ENCODE results near the gene TRANK1. TPM values are rescaled to one million over a fixed set of nuclear protein-coding genes. Genes with fewer than 3 reads are reported as not detected.
A peak's percentile ranks its signal among the peaks of the same experiment; 100 is the strongest.

TRANK1 gene
- total RNA-seq, 1 experiment from 2014 or later = 1.1 TPM

DNA sequence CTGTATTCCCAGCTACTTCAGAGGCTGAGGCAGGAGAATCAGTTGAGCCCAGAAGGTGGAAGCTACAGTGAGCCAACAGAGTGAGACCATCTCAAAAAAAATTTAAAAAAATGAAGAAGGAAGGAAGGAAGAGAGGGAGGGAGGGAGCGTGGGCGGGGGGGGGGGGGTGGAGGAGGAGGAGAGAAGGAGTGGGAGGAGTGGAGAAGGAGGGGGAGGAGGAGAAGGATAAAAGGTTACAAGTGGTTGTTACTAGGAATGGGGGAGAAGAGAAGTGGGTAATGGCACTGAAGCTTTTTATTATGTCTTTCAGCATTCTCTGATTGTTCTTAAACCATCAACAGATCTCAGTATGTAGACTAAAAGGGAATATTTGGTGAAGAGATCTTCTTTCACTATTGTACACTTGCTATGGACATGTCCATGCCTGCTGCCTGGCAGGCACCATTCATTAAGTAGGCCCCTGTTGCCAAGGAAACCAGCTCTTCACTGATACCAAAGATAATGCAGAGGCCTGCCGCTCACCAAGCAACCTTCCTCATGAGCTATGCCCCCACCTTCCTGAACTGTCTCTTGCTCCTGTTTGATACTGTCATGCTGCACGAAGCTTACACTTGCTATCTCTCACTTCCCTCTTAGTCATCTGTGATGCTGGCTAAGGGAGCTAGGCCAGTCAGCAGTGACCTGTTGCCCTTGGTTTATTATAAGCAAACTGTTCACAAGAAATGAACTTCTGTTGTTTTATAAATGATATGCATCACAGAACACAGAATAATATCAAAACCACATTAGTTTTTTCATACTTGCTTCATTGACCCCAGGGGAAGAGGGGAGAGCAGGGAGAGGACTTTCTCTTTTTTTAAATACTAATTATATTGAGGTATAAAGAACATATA, 24.9 kb upstream of the TRANK1 start:
- no peaks in the 10 kb centered on the region for H3K36me3 ChIP-seq (ENCODE audit: control insufficient read depth in 1 of 2, insufficient read depth in 2 of 2, low read length in 2 of 2)
- H2AFZ ChIP-seq (ENCODE audit: low read depth, low read length, poor library complexity, severe bottlenecking) = no peak overlapping the region
- no peaks in the 10 kb centered on the region for H3K79me2 ChIP-seq (ENCODE audit: insufficient read depth, low read length)
- no peak overlapping the region for H3K9ac ChIP-seq (ENCODE audit: low read length)
- no peaks in the 10 kb centered on the region for H3K9me2 ChIP-seq (ENCODE audit: insufficient read depth)
- no peak overlapping the region for H3K27ac ChIP-seq (ENCODE audit: low read depth, low read length)
- peaks cover 0 to 17% of the 10 kb centered on the region in 2 experiments; a peak in 3 of 4 replicates for H3K4me1 ChIP-seq (ENCODE audit: control insufficient read depth in 1 of 2, insufficient read depth in 2 of 2, low read length in 2 of 2)
- DNase-seq (ENCODE audit: low read depth, low spot score) (no peak), ATAC-seq (peak; percentile 64)
- ChIA-PET RAD21 (ENCODE audit: low non-redundant PET in 1 of 2, low total read pairs in 2 of 2, uncharacterized antibody in 2 of 2, unreplicated experiment in 2 of 2) (no interaction called here), POLR2A (interaction anchor here (1.0 kb wide), 1 partner anchor 23 kb away, joined by 4 read pairs; the partner anchor contains the start of genes EPM2AIP1 and MLH1), CTCF (interaction anchor here (1.4 kb wide), 1 partner anchor 11 kb away, joined by 7 read pairs; no protein-coding TSS in a partner anchor)
- intact Hi-C loops (cut with micrococcal nuclease) = no loop called here
- H3K4me2 ChIP-seq (ENCODE audit: low read length) = 0 out of 2 replicates have a peak overlapping the region, but pooled peaks have one; percentile 20
- H3K4me3 ChIP-seq (replicated peaks in 1 of 2; ENCODE audit: low read depth in 1 of 2, low read length in 2 of 2) = no peak overlapping the region
- no peaks in the 10 kb centered on the region for H3K9me3 ChIP-seq (ENCODE audit: control insufficient read depth in 1 of 2, insufficient read depth in 1 of 2, low read depth in 1 of 2, low read length in 2 of 2)
- no peaks in the 10 kb centered on the region for H4K20me1 ChIP-seq (ENCODE audit: insufficient read depth)
- TF ChIP-seq SIN3A (IDR thresholded peaks at IDR 0.05; ENCODE audit: low read depth) (no peak), ZFX (IDR thresholded peaks at IDR 0.05) (no peak), EZH2phosphoT487 (IDR thresholded peaks at IDR 0.05; ENCODE audit: borderline replicate concordance) (no peak), CEBPB (IDR thresholded peaks at IDR 0.05; ENCODE audit: low read depth) (no peak), EZH2 (IDR thresholded peaks at IDR 0.05) (no peak), ZNF274 (IDR thresholded peaks at IDR 0.05; ENCODE audit: low read depth, low read length) (no peak), SP1 (IDR thresholded peaks at IDR 0.05; ENCODE audit: low read depth) (no peak)
- no TSS peak for BruUV-seq (replicated peaks)
- H3K27me3 ChIP-seq (ENCODE audit: insufficient read depth, low read length) = no peaks in the 10 kb centered on the region

- Histone ChIP-seq H3K27ac (ENCODE audit: low read depth, low read length) (no peak overlapping the region), H3K27me3 (ENCODE audit: insufficient read depth, low read length) (no peaks in the 10 kb centered on the region), H3K4me1 (ENCODE audit: control insufficient read depth in 1 of 2, insufficient read depth in 2 of 2, low read length in 2 of 2) (peaks cover 0 to 17% of the 10 kb centered on the region in 2 experiments; a peak in 3 of 4 replicates), H3K4me2 (ENCODE audit: low read length) (no peak overlapping the region), H3K79me2 (ENCODE audit: insufficient read depth, low read length) (no peaks in the 10 kb centered on the region), H3K9me3 (ENCODE audit: control insufficient read depth in 1 of 2, insufficient read depth in 1 of 2, low read depth in 1 of 2, low read length in 2 of 2) (no peaks in the 10 kb centered on the region), H2AFZ (ENCODE audit: low read depth, low read length, poor library complexity, severe bottlenecking) (no peak overlapping the region), H3K9ac (ENCODE audit: low read length) (no peak overlapping the region), H3K4me3 (replicated peaks in 1 of 2; ENCODE audit: low read depth in 1 of 2, low read length in 2 of 2) (no peak overlapping the region), H3K36me3 (ENCODE audit: control insufficient read depth in 1 of 2, insufficient read depth in 2 of 2, low read length in 2 of 2) (no peaks in the 10 kb centered on the region), H4K20me1 (ENCODE audit: insufficient read depth) (no peaks in the 10 kb centered on the region), H3K9me2 (ENCODE audit: insufficient read depth) (no peaks in the 10 kb centered on the region)
- RAD21 ChIA-PET (ENCODE audit: low non-redundant PET in 1 of 2, low total read pairs in 2 of 2, uncharacterized antibody in 2 of 2, unreplicated experiment in 2 of 2) = no interaction called here
- DNase-seq (ENCODE audit: low read depth, low spot score) (no peak), ATAC-seq (no peak)
- CTCF ChIA-PET = interaction anchor here (1.4 kb wide), 1 partner anchor 10 kb away, joined by 7 read pairs; no protein-coding TSS in a partner anchor
- POLR2A ChIA-PET = interaction anchor here (1.0 kb wide), 1 partner anchor 24 kb away, joined by 4 read pairs; the partner anchor contains the start of genes EPM2AIP1 and MLH1
- BruUV-seq (replicated peaks) = no TSS peak
- intact Hi-C loops (cut with micrococcal nuclease) = no loop called here
- TF ChIP-seq, protein P1, sequence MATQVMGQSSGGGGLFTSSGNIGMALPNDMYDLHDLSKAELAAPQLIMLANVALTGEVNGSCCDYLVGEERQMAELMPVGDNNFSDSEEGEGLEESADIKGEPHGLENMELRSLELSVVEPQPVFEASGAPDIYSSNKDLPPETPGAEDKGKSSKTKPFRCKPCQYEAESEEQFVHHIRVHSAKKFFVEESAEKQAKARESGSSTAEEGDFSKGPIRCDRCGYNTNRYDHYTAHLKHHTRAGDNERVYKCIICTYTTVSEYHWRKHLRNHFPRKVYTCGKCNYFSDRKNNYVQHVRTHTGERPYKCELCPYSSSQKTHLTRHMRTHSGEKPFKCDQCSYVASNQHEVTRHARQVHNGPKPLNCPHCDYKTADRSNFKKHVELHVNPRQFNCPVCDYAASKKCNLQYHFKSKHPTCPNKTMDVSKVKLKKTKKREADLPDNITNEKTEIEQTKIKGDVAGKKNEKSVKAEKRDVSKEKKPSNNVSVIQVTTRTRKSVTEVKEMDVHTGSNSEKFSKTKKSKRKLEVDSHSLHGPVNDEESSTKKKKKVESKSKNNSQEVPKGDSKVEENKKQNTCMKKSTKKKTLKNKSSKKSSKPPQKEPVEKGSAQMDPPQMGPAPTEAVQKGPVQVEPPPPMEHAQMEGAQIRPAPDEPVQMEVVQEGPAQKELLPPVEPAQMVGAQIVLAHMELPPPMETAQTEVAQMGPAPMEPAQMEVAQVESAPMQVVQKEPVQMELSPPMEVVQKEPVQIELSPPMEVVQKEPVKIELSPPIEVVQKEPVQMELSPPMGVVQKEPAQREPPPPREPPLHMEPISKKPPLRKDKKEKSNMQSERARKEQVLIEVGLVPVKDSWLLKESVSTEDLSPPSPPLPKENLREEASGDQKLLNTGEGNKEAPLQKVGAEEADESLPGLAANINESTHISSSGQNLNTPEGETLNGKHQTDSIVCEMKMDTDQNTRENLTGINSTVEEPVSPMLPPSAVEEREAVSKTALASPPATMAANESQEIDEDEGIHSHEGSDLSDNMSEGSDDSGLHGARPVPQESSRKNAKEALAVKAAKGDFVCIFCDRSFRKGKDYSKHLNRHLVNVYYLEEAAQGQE (IDR thresholded peaks at IDR 0.05; ENCODE audit: low read depth) = no peak
- TF ChIP-seq CEBPB (IDR thresholded peaks at IDR 0.05; ENCODE audit: low read depth) (no peak), POLR2AphosphoS5 (IDR thresholded peaks at IDR 0.05; ENCODE audit: low read depth, low read length) (no peak), RAD21 (IDR thresholded peaks at IDR 0.05; ENCODE audit: low read depth) (no peak), TCF7L2 (IDR thresholded peaks at IDR 0.05; ENCODE audit: borderline replicate concordance, extremely low read depth, insufficient read depth, insufficient read length) (no peak), ZBTB33 (IDR thresholded peaks at IDR 0.05; ENCODE audit: extremely low read depth, insufficient replicate concordance, low read length) (no peak), EZH2 (IDR thresholded peaks at IDR 0.05) (no peak), POLR2A (IDR thresholded peaks at IDR 0.05; ENCODE audit: borderline replicate concordance, extremely low read depth, insufficient read depth, insufficient read length) (no peak), EGR1 (IDR thresholded peaks at IDR 0.05; ENCODE audit: low read depth) (no peak)
Measured at GRCh38 chr3:36969085-36969484, 24.2 kb upstream of the TRANK1 start.
